IPS-18c (cell line): ENCODE measurements around the gene NSMCE1.
A peak's percentile ranks its signal among the peaks of the same experiment; 100 is the strongest.
"Not testable (repeated sequence)": the region's sequence is repeated elsewhere in the genome, so short reads cannot be mapped to it uniquely, and the experiment has no call there.

ENCODE experiments used
- H3K4me3 ChIP-seq: 2 replicates; pipeline ENCODE4 v1.7.0; 2013; ENCODE audit warnings: low read depth, mild to moderate bottlenecking, low read length, moderate library complexity; ENCODE audit not compliant: insufficient read depth
- H3K9me3 ChIP-seq: one replicate; pipeline ENCODE4 v1.6.1; 2013; ENCODE audit warnings: mild to moderate bottlenecking, low read length, moderate library complexity; ENCODE audit not compliant: control insufficient read depth, insufficient read depth

The NSMCE1 gene

DNA sequence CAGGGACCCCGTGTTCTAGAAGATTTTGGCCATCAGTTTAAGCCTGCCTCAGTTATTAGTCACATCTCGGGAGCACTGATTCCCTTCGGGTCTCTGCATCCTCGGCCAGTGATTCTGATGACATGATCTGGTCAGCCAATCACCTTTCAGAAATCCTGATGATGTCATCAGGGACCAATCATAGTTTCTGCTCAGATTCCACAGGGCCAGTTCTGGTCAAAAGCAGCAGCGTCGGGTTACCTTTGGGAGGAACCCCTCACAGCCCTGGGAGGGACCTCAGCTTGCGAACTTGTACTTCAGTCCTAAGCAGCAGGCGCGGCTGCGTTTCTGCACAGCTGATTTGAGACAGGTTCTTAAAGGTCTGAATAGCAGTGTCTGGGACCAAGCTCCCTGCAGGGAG, 51.3 kb downstream of the NSMCE1 start:
- H3K9me3 ChIP-seq: no peaks in the 10 kb centered on the region
- no peak overlapping the region for H3K4me3 ChIP-seq

DNA sequence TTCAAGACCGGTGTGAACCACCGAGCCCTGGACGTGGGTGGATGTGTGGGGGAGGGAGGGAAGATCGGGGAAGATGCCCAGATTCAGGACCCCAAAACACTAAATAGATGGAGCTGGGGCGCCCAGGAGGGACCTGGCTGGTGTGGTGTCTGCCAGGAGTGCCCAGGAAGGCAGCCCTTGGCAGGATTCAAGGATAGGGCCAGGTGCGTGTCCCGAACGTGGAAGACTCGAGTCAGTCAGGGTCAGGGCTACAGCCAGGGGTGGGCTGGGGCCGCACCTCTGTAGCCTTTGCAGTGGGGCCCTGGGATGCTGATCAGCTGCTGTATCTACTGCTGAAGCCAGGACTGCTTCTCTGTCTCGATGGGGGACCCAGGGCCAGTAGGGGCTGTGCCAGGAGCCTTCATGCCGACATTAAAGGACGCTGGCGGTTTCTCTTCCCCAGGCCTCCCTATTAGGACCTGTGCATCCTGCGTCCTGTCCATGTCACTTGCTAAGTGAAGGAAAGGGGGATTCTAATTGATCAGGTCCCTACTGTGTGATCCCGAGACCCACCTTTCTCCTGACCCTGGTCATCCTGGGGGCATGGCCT, 52.2 kb downstream of the NSMCE1 start:
- H3K9me3 ChIP-seq: no peaks in the 10 kb centered on the region
- no peak overlapping the region for H3K4me3 ChIP-seq

DNA sequence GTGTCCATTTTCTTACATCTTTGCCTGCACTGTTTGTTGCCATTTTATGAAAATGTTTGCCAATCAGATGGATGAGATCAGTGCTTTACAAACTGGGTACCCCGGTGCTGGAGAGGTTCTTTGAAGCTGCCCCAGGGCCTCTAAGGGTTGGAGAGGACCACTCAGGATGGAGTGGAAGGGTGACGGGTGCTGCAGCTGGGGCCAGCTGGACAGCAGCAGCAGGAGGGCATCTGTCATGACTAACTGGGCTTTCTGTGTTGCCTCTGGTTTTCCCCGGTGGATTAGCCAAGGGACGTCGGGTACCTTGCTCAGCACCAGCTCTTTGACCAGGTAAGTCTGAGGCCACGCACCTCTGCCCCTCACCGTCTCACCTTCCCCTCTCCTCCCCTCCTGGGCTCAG, 52.9 kb downstream of the NSMCE1 start:
- Histone ChIP-seq H3K9me3 (no peaks in the 10 kb centered on the region), H3K4me3 (no peak overlapping the region)

DNA sequence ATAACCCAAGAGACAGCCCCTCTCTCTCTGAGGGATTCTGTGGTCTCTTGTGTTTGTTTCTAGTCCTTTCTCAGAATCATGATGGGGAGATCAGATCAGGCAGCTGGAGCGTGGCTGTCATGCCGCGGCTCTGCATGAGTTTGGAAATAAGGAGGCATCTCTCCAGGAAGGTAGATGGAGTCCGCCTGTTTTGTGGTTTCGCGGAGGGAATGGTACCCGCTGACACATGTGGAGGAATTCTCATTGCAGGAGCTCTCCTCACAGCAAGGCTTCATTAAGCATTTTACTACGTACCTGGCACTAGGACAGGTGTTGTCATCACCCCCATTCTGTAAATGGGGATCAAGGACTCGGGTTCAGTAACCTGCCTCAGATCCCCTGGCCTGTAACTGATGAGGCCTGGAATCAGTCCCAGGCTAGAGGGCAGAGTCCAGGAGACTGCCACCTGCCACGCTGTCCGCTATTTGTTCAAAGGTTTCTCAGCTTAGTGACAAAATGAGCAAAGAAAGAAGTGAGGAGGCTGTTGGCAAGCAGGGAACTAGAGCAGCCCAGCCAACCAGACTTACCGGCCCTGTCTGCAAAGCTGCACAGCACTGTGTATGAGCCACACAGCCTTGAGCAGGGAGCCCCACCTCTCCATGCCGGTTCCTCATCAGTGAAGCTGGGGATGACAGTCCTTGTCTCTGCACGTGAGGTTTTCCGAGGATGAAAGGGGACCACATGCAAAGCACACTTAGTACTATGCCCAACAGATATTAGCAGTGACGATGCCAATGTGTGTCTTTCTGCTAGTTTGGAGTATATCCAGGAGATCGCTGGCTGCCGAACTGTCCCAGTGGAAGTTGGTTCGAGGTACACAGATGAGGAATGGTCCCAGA, 54.2 kb downstream of the NSMCE1 start:
- Histone ChIP-seq H3K4me3 (no peak overlapping the region), H3K9me3 (no peaks in the 10 kb centered on the region)

DNA sequence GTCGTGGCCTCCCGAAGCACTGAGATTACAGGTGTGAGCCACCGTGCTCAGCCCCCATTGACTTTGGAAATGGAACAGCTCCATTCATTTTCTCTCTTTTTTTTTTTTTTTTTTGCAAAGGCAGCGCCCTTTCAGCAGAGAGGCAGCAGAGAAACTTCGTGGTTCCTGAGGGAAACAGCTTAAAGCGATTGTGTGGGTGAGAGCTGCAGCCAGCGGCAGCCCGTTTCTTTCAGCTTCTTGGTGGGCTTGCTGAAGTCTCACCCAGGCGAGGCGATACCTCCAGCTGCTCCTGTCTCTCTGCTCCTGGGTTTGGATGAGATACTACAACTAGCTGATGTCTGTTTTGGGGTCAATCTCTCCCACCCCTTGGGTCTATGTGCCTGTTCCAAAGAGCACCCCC, 57.5 kb downstream of the NSMCE1 start:
- no peak overlapping the region for H3K4me3 ChIP-seq
- peaks cover 2% of the 10 kb centered on the region for H3K9me3 ChIP-seq

DNA sequence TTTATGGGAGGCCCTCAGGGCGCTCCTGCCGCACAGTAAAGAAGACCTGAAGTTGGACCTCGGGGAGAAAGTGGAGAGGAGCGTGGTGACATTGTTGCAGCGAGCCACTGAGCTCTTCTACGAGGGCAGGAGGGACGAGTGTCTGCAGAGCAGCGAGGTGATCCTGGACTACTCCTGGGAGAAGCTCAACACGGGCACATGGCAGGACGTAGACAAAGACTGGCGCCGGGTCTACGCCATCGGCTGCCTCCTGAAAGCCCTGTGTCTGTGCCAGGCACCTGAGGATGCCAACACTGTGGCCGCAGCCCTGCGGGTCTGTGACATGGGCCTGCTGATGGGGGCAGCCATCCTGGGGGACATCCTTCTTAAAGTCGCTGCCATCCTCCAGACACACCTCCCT, 58.4 kb downstream of the NSMCE1 start:
- Histone ChIP-seq H3K9me3 (peaks cover 2% of the 10 kb centered on the region), H3K4me3 (no peak overlapping the region)

DNA sequence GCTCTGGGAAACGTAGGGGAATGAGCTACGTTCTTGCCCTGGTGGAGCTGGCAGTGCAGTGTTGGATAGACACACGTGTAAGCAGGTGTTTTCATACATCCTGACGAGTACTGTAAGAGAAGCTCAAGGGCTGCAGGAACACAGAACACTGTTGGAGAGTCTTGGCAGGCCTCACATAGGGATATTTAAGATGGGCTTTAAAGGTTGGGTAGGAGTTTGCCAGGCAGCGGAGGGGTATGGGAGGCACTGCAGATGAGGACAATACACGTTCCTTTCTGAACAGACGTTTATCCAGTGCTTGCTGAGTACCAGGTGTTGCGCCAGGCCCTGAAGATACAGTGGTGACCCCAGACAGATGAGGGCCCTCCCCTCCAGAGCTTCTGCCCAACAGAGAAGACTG, 59.0 kb downstream of the NSMCE1 start:
- H3K4me3 ChIP-seq: no peak overlapping the region
- H3K9me3 ChIP-seq: peaks cover 2% of the 10 kb centered on the region

DNA sequence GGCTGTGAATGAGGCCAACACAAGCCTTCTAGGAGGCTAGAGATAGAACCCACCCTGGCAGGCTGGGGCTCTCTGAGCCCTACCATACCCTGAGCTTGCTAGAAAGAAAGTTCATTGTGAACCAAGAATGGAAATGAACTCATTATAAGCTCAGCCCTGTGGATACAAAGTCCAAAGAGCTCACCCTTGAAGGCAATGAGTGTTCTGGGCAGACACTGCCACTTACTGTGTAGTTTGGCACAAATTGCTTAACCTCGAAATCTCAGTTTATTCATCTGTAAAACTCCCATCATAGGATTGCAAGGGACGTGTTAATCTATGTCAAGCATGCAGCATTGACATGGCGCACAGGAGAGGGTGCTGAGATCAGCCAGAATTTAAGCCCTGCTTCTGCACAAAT, 59.8 kb downstream of the NSMCE1 start:
- peaks cover 2% of the 10 kb centered on the region for H3K9me3 ChIP-seq
- H3K4me3 ChIP-seq: no peak overlapping the region

DNA sequence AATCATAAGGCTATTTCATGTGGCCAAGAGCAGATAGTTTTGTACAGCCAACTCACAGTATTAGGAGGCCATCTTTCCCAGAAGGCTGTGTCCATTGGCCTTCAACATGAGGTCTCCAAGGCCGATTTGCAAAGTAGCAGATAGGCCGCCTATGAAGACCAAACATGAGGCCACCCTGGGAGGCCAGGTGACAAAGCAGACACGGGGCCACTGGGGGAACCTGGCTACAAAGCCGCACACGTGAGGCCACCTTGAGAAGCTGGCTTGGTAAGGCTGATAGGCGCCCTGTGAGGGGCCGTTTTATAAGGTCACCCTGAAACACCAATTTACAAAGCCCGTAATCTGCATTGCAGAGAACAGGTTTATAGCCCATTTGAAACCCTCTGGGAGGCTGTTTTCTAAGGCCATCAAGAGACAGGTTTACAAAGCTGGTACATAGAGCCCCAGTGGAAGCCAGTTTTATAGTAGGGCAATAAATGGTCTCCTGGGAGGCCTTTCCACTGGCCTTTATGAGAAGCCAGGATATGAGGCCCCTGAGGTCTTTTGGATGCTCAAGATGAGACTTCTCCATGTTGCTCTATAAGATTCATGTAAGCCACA, 60.4 kb downstream of the NSMCE1 start:
- Histone ChIP-seq H3K9me3 (peaks cover 2% of the 10 kb centered on the region), H3K4me3 (no peak overlapping the region)

DNA sequence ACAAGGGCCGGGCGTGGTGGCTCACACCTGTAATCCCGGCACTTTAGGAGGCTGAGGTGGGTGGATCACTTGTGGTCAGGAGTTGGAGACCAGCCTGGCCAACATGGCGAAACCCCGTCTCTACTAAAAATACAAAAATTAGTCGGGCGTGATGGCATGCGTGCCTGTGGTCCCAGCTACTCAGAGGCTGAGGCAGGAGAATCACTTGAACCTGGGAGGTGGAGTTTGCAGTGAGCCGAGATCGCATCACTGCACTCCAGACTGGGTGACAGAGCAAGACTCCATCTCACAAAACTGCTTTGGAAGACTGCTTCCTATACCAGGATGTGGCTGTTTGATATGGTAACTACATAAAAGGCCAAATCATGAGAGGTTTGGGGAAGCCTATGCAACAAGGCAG, 61.5 kb downstream of the NSMCE1 start:
- not testable (repeated sequence) for H3K4me3 ChIP-seq, H3K9me3 ChIP-seq

DNA sequence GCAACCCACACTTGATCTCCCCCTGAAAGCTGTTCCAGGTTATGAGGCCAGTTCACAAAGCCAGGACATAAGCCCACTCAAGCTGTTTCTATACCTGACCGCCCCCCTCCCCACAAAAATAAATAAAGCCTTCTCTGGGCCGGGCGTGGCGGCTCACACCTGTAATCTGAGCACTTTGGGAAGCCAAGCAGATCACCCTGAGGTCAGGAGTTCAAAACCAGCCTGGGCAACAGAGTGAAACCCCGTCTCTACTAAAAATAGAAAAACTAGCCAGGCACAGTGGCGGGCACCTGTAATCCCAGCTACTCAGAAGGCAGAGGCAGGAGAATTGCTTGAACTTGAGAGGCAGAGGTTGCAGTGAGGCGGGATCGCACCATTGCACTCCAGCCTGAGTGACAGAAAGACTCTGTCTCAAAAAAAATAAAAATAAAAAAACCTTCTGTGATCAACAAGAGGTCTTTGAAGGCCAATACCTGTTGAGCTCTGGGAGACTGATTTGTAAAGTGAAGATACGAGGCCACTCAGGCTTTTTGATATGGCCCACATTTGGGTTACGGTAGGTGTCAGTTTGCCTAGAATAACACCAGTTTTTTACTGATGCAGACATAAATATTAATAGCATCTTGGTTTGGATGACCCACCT, 63.0 kb downstream of the NSMCE1 start:
- H3K9me3 ChIP-seq: peaks cover 2% of the 10 kb centered on the region
- no peak overlapping the region for H3K4me3 ChIP-seq

DNA sequence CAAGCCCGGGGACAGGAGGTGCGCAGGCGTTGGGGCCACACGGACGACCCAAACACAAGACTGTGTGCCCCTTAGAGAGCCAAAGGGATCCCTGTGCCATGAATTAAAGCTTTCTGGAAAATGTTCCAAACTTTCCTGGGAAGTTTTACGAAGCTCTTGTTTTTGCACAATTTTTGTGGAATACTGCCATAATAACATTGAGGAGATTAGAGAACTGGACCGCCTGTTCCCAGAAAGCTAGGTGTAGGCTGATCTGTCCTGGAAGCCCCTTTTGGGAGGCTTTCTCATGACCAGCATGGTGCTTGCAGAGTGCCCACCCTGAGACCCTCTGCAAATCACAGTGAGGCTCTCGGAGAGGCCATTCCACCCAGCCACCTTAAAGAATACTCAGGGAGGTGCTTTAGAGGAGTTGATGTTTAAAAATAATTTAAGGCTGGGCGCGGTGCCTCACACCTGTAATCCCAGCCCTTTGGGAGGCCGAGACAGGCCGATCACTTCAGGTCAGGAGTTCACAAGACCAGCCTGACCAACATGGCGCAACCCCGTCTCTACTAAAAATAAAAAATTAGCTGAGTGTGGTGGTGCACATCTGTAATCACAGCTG, 64.2 kb downstream of the NSMCE1 start:
- peak overlapping the region; percentile 86 for H3K4me3 ChIP-seq
- peaks cover 2% of the 10 kb centered on the region for H3K9me3 ChIP-seq

DNA sequence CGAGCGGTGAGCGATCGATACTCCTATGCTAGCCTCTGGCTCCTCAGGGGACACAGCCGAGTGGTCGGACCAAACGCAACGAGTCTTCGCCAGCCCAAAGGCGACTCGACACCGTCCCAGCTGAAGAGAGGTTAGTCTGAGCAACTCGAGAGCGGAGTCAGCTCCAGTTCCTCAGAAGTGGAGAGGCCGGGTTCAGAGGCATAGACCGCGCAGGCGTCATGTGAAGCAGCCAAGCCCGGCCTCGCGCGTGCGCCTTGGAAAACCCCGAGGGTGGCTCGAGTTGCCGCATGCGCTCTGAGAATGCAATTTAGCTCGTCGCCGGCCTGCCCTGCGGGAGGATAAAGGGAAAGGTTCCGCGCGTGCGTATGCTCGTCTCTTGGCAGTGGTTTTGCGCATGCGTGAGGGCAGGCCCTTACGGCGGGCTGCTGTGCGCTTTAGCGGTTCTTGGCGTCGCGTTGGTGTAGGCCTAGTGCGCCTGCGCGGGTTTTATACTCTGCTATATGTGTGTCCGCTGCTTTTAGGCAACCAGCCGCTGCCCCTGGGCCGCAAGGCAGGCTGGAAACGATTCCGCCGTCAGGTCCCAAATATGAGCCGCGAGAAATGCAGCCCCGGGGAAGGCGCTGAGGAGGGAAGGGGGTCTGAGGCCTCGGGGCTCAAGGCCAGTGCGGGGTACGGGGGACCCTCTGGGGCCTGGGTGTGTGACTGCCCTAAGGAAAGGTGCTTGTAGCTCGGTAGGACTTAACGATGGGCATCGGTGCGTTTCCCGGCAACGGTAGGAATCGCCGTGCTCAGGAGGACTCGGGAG, 64.9 kb downstream of the NSMCE1 start, which contains the start of gene KDM8:
TSS of gene KDM8 (plus strand) at position 20 of the 805 bp plus-strand sequence. CDS start 6,598 bp downstream, outside the sequence.
- Histone ChIP-seq H3K4me3 (peak within 1 kb of the TSS; percentile 86), H3K9me3 (peaks cover 2% of the 10 kb centered on the region)

DNA sequence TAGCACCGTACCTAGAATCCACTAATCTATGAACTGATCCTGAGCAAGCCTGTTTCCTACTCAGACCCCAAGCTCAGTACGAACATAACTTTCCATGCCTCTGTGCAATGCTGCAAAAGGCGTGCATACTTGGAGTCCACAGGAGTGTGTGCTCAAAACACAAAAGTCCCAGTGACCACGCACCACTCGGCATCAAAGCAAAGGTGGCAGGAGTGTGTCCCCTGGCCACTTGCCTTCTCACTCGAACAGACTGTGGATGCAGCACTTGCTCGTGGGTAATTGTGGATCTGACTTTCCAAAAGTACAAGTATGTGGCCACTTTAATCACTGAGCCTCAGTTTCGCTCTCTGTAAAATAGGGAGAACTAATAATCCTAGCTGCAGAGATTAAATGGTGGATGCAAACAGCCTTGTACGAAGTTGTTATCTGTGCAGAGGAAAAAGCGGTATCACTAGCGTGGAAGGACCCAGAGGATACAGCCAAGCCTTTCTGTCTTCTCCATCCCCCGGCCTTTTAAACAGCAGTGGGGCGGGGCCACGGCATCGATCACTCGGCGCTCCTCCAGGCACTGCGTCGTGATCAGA, 65.6 kb downstream of the NSMCE1 start:
- no peaks in the 10 kb centered on the region for H3K9me3 ChIP-seq
- peak overlapping the region; percentile 86 for H3K4me3 ChIP-seq

DNA sequence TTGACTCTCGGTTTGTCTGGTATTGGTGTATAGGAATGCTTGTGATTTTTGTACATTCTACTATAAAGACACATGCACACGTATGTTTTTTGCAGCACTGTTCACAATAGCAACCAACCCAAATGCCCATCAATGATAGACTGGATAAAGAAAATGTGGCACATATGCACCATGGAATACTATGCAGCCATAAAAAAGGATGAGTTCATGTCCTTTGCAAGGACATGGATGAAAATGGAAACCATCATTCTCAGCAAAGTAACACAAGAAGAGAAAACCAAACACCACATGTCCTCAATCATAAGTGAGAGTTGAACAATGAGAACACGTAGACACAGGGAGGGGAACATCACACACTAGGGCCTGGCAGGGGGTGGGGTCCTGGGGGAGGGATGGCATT, 67.7 kb downstream of the NSMCE1 start:
- not testable (repeated sequence) for H3K9me3 ChIP-seq, H3K4me3 ChIP-seq

DNA sequence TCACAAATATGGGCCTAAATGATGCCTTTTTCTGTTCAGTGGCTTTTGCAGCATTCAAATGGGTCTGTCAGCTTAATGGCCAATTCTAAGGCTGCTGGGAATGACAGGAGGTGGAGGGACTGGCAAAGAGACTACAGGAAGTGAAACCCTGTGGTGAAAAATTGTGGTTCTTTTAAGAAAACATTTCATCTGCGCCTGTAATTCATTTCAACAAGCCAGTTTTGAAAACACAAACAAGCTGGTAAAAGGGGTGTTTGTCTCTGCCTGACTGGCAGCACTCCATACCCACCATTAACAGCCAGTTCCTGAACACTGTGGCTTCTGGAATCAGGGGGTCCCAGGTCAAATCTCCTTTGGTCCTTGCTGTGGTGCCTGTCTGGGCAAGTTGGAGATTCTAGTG, 68.8 kb downstream of the NSMCE1 start:
- no peak overlapping the region for H3K4me3 ChIP-seq
- H3K9me3 ChIP-seq: no peaks in the 10 kb centered on the region
